T-helper 2 cell treated with Interferon-gamma antibody and Interleukin-4, amounts not matched to agents 100 ng/mL and 5 ng/mL, for 36 hours (primary cell): ENCODE data around the gene NCR1. TPM values are rescaled to one million over a fixed set of nuclear protein-coding genes. Genes with fewer than 3 reads are reported as not detected.
"Not testable (repeated sequence)": the region's sequence is repeated elsewhere in the genome, so short reads cannot be mapped to it uniquely, and the experiment has no call there.

Source experiments
- intact Hi-C: fragments of 100-400 bp; cut with micrococcal nuclease; formaldehyde crosslinking; loops from one replicate; pipeline ENCODE4 v1.15.1; 2023
- total RNA-seq: library from RNA; stranded (reverse); gene quantifications from 2 replicates; pipeline ENCODE4 v1.2.3, GENCODE V29; 2022

NCR1 gene
- total RNA-seq, 1 donor from 2014 or later, result not detected

DNA sequence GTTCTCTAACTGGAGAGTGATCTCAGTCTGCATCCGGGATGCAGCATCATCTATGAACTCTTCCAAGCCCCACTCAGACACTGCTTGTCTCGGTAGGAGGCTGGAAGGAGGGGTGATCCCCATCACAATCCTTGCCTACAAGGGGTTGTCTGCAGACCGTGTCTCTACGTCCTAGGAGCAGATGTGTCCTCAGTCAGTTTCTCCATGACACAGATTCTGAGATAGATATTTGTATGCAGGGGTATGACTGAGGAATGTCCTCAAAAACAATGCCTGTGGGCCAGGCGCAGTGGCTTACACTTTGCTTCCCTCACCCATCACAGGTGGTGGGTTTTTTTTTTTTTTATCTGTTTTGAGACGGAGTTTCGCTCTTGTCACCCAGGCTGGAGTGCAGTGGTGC lies 871 bp downstream of the NCR1 start:
- intact Hi-C loops, result no loop called here

DNA sequence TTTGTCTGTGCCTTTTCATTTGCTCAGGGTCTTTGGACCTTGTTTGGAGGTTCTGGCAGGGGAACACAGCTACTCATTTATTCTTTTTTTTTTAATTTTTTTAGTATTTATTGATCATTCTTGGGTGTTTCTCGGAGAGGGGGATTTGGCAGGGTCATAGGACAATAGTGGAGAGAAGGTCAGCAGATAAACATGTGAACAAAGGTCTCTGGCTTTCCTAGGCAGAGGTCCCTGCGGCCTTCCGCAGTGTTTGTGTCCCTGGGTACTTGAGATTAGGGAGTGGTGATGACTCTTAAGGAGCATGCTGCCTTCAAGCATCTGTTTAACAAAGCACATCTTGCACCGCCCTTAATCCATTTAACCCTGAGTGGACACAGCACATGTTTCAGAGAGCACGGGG lies 2.0 kb downstream of the NCR1 start:
- intact Hi-C loops, result not testable (repeated sequence)

DNA sequence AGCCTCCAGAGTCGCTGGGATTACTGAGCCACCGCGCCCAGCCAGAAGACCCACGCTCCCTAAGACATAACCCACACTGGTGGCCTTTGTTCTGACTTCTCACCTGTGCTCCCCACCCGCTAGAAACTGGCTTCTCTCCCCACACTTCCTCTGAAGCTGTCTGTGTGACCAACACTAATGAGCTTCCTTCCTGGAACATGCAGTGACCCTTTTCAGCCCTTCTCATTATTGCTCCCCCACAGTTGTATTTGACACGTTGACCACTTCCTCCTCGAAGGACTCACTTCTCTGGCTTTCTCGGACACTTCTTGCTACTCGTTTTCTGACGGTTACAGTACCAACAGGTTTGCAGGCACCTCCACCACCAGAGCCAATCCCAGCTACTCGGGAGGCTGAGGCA lies 10.9 kb downstream of the NCR1 start:
- intact Hi-C loops, result no loop called here

DNA sequence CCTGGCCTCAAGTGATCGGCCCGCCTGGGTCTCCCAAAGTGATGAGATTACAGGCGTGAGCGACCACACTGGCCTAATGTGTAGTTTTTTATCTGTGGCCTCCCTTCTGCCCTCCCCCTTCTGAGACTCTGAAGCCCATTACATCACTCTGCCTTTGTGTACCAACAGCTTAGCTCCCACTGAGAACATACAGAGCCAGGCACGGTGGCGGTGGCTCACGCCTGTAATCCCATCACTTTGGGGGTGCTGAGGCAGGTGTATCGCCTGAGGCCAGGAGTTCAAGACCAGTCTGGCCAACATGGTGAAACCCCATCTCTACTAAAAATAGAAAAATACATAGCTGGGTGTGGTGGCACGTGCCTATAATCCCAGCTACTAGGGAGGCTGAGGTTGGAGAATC lies 12.6 kb downstream of the NCR1 start:
- intact Hi-C loops, result no loop called here

DNA sequence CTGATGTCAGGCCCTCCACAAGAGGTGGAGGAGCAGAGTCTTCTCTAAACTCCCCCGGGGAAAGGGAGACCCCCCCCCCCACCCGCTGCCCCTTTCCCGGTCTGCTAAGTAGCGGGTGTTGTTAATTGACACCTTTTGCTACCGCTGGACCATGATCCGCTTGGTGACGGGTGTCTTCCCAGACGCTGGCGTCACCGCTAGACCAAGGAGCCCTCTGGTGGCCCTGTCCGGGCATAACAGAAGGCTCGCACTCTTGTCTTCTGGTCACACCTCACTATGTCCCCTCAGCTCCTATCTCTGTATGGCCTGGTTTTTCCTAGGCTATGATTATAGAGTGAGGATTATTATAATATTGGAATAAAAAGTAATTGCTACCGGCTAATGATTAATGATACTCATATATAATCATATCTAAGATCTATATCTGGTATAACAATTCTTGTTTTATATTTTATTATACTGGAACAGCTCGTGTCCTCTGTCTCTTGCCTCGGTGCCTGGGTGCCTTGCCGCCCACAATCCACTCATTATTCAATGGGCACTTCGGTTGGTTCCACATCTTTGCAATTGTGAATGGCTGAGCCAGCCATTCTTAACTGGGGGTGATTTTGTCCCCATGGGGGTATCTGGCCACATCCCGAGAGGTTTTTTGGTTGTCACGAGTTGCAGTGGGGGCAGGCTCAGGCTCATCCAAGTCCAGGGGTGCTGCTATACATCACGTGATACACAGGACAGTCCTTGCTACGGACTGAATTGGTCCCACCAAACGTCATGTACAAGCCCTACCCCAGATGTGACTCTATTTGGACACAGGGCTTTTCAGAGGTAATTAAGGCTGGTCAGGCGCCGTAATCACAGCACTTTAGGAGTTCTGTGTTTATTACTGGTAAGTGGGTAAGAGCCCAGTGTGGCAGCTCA lies 14.0 kb downstream of the NCR1 start:
- intact Hi-C loops, result not testable (repeated sequence)

DNA sequence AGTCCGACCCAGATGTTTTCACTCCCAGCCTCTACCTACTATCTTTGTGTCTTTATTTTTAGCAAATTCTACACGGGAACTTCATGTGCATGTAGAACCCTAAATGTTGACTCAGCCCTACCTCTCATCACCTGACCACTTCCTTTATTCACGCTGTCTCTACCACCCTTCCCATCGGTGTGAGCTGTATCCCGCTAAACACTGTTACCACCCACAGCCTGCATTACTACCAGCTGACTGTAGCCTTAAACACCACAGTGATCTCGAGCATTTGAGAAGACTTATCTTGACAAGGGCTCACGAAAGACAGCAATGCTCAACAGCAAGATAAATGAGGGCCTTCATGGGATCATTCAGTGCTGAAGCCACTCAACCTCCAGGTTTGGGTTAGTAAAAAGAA lies 15.1 kb downstream of the NCR1 start:
- intact Hi-C loops, result no loop called here

DNA sequence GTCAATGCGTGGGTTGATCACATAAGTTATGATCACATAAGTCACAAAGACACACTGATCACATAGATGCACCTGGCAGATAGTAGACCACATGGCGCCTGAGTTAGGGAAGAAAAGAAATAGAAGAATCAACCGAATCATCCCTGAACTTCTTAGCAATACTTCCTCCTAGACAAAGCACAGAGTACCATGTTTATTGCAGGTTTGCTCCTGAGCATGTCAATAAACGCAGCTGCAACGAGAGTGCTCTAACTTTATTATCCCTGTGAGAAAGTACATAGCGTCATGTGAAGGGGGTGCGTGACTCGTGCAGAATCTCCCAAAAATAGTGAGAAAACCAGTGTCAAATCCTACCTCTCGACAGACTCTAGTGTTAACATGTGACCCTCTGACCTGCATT lies 17.3 kb downstream of the NCR1 start:
- intact Hi-C loops, result no loop called here

DNA sequence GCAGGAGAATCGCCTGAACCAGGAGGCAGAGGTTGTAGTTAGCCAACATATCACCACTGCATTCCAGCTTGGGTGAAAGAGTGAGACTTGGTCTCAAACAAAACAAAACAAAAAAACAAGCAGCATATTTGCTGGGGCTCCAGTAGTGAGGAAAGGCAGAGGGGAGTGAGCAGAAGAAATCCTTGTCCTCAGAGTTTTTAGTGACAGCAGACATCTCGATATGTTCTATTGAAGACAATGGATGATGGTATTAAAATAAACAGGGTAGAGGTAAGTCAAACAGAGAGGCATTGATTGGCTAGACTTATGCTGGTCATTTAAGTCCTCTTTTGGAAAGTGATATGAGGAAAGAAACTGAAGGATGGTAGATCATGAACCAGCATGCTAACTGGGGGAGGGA lies 22.4 kb downstream of the NCR1 start:
- intact Hi-C loops, result no loop called here

DNA sequence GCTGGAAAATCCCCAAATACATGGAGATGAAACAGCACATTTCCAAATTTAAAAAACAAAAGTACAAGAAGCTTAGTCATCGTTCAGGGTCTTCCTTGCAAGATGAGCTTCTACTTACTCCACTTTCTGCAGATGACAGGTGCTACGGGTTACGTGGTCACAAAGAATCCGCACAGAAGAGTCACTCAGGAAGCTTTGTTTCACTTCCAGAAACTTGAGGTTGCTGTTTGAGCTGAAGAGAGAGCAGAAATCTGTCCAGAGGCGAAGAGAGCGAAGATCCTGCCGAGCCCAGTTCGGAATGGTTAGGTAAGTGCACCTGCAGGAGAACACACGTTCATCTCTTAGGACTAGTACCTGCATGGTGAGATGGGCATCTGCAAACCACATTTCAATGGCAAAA lies 32.0 kb downstream of the NCR1 start:
- intact Hi-C loops, result no loop called here

DNA sequence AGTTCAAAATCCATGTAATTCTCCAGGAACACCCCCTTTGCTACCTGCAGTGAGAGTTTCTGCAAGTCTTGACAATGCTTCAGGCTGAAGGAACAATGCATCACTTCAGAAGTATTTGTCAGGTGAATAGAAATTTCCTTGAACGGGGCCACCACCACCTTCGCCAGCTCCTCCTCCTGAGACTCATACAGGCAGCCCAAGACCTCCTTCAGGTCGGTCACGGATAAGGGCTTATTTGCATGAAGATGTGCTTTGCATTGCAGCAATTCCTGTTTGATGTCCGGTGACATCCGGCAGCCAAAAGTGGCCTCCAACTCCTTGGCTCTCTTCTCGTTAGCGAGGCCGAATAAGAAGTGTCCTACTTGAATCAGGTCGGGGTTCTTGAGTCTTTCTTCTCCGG lies 33.0 kb downstream of the NCR1 start:
- intact Hi-C loops, result no loop called here

DNA sequence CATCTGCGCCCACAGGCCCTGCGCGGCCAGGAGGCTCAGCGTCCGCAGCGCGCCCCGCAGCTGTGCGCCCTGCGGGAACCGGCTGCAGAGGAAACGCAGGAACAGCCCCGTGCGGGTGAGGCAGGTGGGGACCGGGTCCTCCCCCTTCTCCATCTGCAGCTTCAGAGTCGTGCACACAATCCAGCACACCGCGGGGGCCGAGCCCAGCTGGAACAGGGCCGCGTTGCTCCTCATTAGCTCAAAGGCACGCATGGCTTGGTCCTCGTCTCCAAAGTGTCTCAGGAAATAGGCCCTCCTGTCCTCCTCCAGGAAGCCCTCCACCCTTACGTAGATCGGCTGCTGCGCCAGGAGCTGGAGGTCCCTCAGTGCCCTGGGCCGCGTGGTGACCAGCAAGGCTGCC lies 33.6 kb downstream of the NCR1 start:
- intact Hi-C loops, result not testable (repeated sequence)

DNA sequence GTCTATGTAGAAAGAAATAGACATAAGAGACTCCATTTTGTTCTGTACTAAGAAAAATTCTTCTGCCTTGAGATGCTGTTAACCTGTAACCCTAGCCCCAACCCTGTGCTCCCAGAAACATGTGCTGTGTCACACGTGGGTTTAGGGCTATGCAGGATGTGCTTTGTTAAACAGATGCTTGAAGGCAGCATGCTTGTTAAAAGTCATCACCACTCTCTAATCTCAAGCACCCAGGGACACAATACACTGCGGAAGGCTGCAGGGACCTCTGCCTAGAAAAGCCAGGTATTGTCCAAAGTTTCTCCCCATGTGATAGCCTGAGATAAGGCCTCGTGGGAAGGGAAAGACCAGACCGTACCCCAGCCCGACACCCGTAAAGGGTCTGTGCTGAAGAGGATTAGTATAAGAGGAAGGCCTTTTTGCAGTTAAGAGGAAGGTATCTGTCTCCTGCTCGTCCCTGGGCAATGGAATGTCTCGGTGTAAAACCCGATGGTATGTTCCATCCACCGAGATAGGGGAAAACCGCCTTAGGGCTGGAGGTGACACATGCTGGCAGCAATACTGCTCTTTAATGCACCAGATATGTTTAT lies 37.9 kb downstream of the NCR1 start:
- intact Hi-C loops, result not testable (repeated sequence)

DNA sequence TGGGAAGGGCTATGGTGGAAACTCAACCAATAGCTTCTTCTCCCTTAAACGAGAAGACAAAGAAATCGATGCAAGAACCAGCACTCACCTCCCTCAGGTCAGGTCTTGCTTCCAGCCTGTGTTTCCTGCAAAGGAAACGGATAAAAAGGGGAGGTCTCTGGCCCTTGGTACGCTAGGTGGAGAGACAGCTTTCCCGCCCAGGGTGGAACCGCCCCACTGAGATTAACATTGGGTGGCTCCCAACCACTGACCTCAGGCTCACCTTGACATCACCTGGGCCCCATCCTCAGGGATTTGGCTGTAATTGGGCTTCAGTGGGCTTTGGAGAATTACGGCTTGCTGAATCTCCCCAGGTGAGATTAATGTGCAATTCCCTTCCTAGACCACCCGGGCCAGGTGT lies 41.4 kb downstream of the NCR1 start, which contains the start of gene NLRP7:
TSS of gene NLRP7 (minus strand) at position 150 of the 400 bp plus-strand sequence.
- intact Hi-C loops, result no loop called here

DNA sequence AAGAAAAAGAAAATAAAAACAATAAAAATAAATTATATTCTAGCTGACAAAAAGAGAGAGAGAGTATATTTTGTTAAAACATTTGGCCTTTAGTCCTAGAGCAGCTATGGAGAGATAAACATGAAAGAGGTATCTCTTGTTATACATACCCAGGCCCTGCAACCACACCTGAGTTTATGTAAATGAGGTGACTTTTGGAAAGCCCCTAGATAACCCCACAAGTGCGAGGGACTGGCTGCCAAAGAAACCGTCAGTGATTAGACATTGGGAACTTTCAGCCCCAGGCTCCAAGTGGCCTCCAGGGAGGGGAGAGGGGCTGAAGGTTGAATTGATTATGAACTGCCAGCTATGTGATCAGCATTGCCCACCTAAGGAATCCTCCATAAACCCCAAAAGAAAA lies 43.5 kb downstream of the NCR1 start:
- intact Hi-C loops, result no loop called here

DNA sequence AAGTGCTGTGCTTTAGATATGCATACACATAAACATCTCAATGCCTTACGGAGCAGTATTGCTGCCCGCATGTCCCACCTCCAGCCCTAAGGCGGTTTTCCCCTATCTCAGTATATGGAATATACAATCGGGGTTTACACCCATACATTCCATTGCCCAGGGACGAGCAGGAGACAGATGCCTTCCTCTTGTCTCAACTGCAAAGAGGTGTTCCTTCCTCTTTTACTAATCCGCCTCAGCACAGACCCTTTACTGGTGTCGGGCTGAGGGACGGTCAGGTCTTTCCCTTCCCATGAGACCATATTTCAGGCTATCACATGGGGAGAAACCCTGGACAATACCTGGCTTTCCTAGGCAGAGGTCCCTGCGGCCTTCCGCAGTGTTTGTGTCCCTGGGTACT lies 44.6 kb downstream of the NCR1 start:
- intact Hi-C loops, result not testable (repeated sequence)

DNA sequence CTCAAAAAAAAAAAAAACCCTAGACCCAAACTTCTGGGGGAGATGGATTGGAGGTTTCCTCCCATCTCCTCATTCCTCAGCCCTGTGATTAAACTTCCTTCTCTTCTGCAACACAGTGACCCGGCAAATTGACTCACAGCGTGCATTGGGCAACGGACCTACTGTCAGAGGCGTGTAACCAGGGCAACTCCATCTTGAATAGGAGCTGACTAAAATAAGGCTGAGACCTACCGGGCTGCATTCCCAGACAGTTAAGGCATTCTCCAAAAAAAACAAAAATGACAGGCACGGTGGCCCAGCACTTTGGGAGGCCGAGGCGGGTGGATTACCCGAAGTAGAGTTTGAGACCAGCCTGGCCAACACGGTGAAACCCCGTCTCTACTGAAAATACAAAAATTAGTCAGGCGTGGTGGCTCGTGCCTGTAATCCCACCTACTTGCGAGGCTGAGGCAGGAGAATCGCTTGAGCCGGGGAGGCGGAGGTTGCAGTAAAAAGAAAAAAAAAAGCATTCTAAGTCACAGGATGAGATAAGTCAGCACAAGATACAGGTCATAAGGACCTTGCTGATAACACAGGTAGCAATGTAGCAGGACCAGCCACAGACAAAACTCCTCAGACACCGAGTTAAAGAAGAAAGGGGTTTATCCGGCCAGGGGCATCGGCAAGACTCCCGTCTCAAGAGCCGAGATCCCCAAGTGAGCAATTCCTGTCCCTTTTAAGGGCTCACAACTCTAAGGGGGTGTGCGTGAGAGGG lies 46.8 kb downstream of the NCR1 start:
- intact Hi-C loops, result no loop called here

DNA sequence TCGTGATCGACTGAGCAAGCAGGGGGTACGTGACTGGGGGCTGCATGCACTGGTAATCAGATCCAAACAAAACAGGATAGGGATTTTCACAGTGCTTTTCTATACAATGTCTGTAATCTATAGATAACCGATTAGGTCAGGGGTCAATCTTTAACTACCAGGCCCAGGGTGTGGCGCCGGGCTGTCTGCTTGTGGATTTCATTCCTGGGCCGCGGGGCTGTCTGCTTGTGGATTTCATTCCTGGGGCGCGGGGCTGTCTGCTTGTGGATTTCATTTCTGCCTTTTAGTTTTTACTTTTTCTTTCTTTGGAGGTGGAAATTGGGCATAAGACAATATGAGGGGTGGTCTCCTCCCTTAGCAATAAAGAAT lies 47.4 kb downstream of the NCR1 start:
- intact Hi-C loops, result not testable (repeated sequence)

DNA sequence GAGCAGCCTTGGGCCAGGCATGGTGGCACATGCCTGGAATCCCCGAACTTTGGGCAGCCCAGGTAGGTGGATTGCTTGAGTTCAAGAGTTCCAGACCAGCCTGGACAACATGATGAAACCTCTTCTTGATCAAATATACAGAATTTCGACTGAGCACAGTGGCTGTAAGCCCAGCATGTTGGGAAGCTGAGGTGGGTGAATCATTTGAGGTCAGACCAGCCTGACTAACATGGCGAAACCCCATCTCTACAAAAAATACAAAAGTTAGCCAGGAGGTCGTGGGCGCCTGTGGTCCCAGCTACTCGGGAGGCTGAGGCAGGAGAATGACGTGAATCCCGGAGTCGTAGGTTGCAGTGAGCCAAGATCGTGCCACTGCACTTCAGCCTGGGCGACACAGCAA lies 49.4 kb downstream of the NCR1 start:
- intact Hi-C loops, result no loop called here

DNA sequence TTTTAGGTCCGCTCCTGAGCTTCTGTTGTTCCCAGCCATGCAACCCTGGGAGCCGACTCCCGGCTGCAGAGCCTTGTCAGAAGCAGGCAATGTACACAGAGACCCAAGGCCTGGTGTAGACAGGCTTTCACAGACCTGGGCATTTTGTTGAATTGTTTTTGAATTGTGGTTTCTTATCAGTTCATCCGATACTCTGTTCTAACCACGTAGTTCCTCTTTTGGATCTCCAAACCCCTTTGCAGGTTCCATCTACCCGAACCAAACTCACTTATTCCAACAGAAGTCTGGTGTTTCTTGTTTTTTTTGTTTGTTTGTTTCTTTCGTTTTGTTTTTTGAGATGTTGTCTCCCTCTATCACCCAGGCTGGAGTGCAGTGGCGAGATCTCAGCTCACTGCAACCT lies 53.9 kb downstream of the NCR1 start:
- intact Hi-C loops, result no loop called here
